A549 (cell line): ENCODE results near the gene ADGRL1.
"Not testable (repeated sequence)": the region's sequence is repeated elsewhere in the genome, so short reads cannot be mapped to it uniquely, and the experiment has no call there.

Experiments
- BHLHE40 ChIP-seq: IDR thresholded peaks from 2 replicates; pipeline ENCODE4 v1.6.1; 2012; ENCODE audit warnings: low read depth, low read length, inconsistent platforms
- CBX8 ChIP-seq: fragments of 200-600 bp; sonication (generic); IDR thresholded peaks from 2 replicates; pipeline ENCODE4 v1.6.1; 2016
- CEBPB ChIP-seq, 2 experiments: fragments of >200 bp in 1 of 2; sonication (Bioruptor Twin) in 1 of 2; formaldehyde crosslinking in 1 of 2; IDR thresholded peaks; 2 replicates each; pipeline ENCODE4 v1.6.1; 2012 to 2016
- CHD4 ChIP-seq: fragments of 200-600 bp; sonication (generic); IDR thresholded peaks from 2 replicates; pipeline ENCODE4 v1.6.1; 2016; ENCODE audit warnings: antibody characterized with exemption, mild to moderate bottlenecking, borderline replicate concordance
- EP300 ChIP-seq, 2 experiments: fragments of >200 bp; sonication (Bioruptor Twin); formaldehyde crosslinking; IDR thresholded peaks; 2 replicates in 1 of 2; 3 replicates in 1 of 2; pipeline ENCODE4 v1.6.1; 2016 to 2017
- FOSL2 ChIP-seq, 2 experiments: fragments of 450-650 bp in 1 of 2; fragments of >200 bp in 1 of 2; sonication (Bioruptor Twin) in 1 of 2; formaldehyde crosslinking; IDR thresholded peaks; 2 replicates each; pipeline versions ENCODE4 v1.5.0 to v1.6.1; 2016 to 2020; ENCODE audit warnings: mild to moderate bottlenecking in 1 of 2, moderate library complexity in 1 of 2
- MAZ ChIP-seq: fragments of 150-350 bp; IDR thresholded peaks from 2 replicates; pipeline ENCODE4 v1.6.1; 2014; ENCODE audit warnings: antibody characterized with exemption, low read depth, low read length, borderline replicate concordance
- POLR2A ChIP-seq: IDR thresholded peaks from 2 replicates; pipeline ENCODE4 v1.6.1; 2012; ENCODE audit warnings: mild to moderate bottlenecking, low read length
- TF ChIP-seq, protein P1 (sequence below): IDR thresholded peaks from 2 replicates; pipeline ENCODE4 v1.6.1; 2012
- TF ChIP-seq, protein P2 (sequence below): fragments of >200 bp; sonication (Bioruptor Twin); formaldehyde crosslinking; IDR thresholded peaks from 3 replicates; pipeline ENCODE4 v1.5.1; 2016
- TF ChIP-seq, protein P3 (sequence below): fragments of 150-350 bp; IDR thresholded peaks from 2 replicates; pipeline ENCODE4 v1.6.1; 2014; ENCODE audit warnings: low read depth, mild to moderate bottlenecking, low read length

GRCh38 chr19:14207796-14208195, 1.8 kb upstream of the ADGRL1 start:
- TF ChIP-seq MAZ; BHLHE40; EP300 (IDR thresholded peaks at IDR 0.05); POLR2A; CBX8; CEBPB (IDR thresholded peaks at IDR 0.05); FOSL2 (IDR thresholded peaks at IDR 0.05); FOSL2 (CRISPR knock-in tag; IDR thresholded peaks at IDR 0.05); CHD4: not testable (repeated sequence)
- TF ChIP-seq, protein P1, sequence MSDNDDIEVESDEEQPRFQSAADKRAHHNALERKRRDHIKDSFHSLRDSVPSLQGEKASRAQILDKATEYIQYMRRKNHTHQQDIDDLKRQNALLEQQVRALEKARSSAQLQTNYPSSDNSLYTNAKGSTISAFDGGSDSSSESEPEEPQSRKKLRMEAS, result not testable (repeated sequence)
- TF ChIP-seq, protein P2, sequence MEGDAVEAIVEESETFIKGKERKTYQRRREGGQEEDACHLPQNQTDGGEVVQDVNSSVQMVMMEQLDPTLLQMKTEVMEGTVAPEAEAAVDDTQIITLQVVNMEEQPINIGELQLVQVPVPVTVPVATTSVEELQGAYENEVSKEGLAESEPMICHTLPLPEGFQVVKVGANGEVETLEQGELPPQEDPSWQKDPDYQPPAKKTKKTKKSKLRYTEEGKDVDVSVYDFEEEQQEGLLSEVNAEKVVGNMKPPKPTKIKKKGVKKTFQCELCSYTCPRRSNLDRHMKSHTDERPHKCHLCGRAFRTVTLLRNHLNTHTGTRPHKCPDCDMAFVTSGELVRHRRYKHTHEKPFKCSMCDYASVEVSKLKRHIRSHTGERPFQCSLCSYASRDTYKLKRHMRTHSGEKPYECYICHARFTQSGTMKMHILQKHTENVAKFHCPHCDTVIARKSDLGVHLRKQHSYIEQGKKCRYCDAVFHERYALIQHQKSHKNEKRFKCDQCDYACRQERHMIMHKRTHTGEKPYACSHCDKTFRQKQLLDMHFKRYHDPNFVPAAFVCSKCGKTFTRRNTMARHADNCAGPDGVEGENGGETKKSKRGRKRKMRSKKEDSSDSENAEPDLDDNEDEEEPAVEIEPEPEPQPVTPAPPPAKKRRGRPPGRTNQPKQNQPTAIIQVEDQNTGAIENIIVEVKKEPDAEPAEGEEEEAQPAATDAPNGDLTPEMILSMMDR, result not testable (repeated sequence)
- TF ChIP-seq, protein P3, sequence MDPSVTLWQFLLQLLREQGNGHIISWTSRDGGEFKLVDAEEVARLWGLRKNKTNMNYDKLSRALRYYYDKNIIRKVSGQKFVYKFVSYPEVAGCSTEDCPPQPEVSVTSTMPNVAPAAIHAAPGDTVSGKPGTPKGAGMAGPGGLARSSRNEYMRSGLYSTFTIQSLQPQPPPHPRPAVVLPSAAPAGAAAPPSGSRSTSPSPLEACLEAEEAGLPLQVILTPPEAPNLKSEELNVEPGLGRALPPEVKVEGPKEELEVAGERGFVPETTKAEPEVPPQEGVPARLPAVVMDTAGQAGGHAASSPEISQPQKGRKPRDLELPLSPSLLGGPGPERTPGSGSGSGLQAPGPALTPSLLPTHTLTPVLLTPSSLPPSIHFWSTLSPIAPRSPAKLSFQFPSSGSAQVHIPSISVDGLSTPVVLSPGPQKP, result not testable (repeated sequence)
